Astrocyte (in vitro differentiated cells and primary cell): ENCODE measurements around the gene CPT1A. TPM values are rescaled to one million over a fixed set of nuclear protein-coding genes. Genes with fewer than 3 reads are reported as not detected.

Experiments used
- DNase-seq: peaks from one replicate; pipeline ENCODE4 v3.0.0-alpha.2; 2010; ENCODE audit warnings: low read depth
- FAIRE-seq: peaks from 2 replicates; lab custom pipeline; 2011; peaks lifted over from hg19 to GRCh38; lab: Jason Lieb, UNC
- H2AFZ ChIP-seq: 2 replicates; pipeline ENCODE4 v1.6.0; 2012; ENCODE audit warnings: low read depth, low read length, inconsistent platforms
- H3K27ac ChIP-seq: 2 replicates; pipeline ENCODE4 v1.5.1; 2011; ENCODE audit warnings: low read depth, low read length, inconsistent platforms
- H3K27me3 ChIP-seq: 2 replicates; pipeline ENCODE4 v1.6.0; 2011; ENCODE audit warnings: low read length, inconsistent platforms; ENCODE audit not compliant: insufficient read depth
- H3K36me3 ChIP-seq: 2 replicates; pipeline ENCODE4 v1.5.1; 2011; ENCODE audit warnings: low read length, inconsistent platforms; ENCODE audit not compliant: insufficient read depth
- H3K4me1 ChIP-seq: 2 replicates; pipeline ENCODE4 v1.5.1; 2011; ENCODE audit warnings: low read length, inconsistent platforms; ENCODE audit not compliant: insufficient read depth
- H3K4me2 ChIP-seq: 2 replicates; pipeline ENCODE4 v1.6.0; 2012; ENCODE audit warnings: low read length, inconsistent platforms
- H3K4me3 ChIP-seq: 2 replicates; pipeline ENCODE4 v1.5.1; 2011; ENCODE audit warnings: low read depth, mild to moderate bottlenecking, low read length, inconsistent platforms; ENCODE audit not compliant: insufficient read depth
- H3K79me2 ChIP-seq: 2 replicates; pipeline ENCODE4 v1.6.0; 2012; ENCODE audit warnings: mild to moderate bottlenecking, low read length, inconsistent platforms; ENCODE audit not compliant: insufficient read depth
- H3K9ac ChIP-seq: 2 replicates; pipeline ENCODE4 v1.6.0; 2012; ENCODE audit warnings: mild to moderate bottlenecking, low read length, inconsistent platforms
- H3K9me3 ChIP-seq: 2 replicates; pipeline ENCODE4 v1.5.1; 2012; ENCODE audit warnings: low read depth, mild to moderate bottlenecking, low read length, inconsistent platforms; ENCODE audit not compliant: insufficient read depth
- H4K20me1 ChIP-seq: 2 replicates; pipeline ENCODE4 v1.6.0; 2012; ENCODE audit warnings: low read length, inconsistent platforms; ENCODE audit not compliant: insufficient read depth
- H3K27ac Mint-ChIP-seq: one replicate; pipeline ENCODE4 v1.8.0; 2021; ENCODE audit warnings: mild to moderate bottlenecking, mixed read lengths; ENCODE audit not compliant: unreplicated experiment
- H3K27me3 Mint-ChIP-seq: one replicate; pipeline ENCODE4 v1.8.0; 2021; ENCODE audit warnings: low read depth, mixed read lengths; ENCODE audit not compliant: unreplicated experiment
- H3K36me3 Mint-ChIP-seq: one replicate; pipeline ENCODE4 v1.8.0; 2021; ENCODE audit warnings: low read depth, mixed read lengths; ENCODE audit not compliant: unreplicated experiment
- H3K4me1 Mint-ChIP-seq: one replicate; pipeline ENCODE4 v1.8.0; 2021; ENCODE audit warnings: low read depth, mixed read lengths; ENCODE audit not compliant: unreplicated experiment
- H3K4me3 Mint-ChIP-seq: one replicate; pipeline ENCODE4 v1.8.0; 2021; ENCODE audit warnings: mild to moderate bottlenecking, moderate library complexity, mixed read lengths; ENCODE audit not compliant: unreplicated experiment
- H3K9me3 Mint-ChIP-seq: one replicate; pipeline ENCODE4 v1.8.0; 2021; ENCODE audit warnings: mild to moderate bottlenecking, mixed read lengths; ENCODE audit not compliant: unreplicated experiment
- EZH2 ChIP-seq: IDR thresholded peaks from 2 replicates; pipeline ENCODE4 v1.6.1; 2012; ENCODE audit warnings: mild to moderate bottlenecking, low read length, inconsistent platforms; ENCODE audit not compliant: insufficient read depth
- total RNA-seq: library from RNA; stranded (reverse); gene quantifications from 2 replicates; pipeline ENCODE4 v1.2.1, GENCODE V29; 2021
- TF ChIP-seq, protein P1 (sequence below): IDR thresholded peaks from 2 replicates; pipeline ENCODE4 v1.5.1; 2011; ENCODE audit warnings: low read depth, mild to moderate bottlenecking, inconsistent platforms, low read length, moderate library complexity; ENCODE audit not compliant: insufficient read depth

Gene CPT1A
- total RNA-seq, 1 donor from 2014 or later = 2.3 TPM

DNA sequence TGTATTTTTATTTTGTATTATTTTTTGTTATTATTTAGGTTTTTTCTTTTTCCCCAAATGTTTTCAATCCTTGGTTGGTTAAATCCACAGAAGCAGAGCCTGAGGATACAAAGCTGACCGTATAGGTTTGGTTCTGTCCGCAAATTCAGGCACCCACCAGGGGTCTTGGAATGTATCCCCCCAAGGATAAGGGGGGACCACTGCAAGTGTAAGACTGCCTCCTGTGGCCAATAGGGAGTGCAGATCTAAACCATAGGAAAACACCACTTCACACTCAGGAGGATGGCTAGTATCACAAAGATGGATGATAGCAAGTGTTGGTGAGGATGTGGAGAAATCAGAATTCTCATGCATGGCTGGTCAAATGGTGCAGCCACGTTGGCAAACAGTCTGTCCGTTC lies 20.0 kb downstream of the CPT1A start:
- H3K9me3 ChIP-seq = no peaks in the 10 kb centered on the region
- DNase-seq (no peak), FAIRE-seq (no peak)
- H2AFZ ChIP-seq = no peak overlapping the region
- no peaks in the 10 kb centered on the region for H4K20me1 ChIP-seq
- no peak overlapping the region for H3K9ac ChIP-seq
- H3K4me1 ChIP-seq = no peaks in the 10 kb centered on the region
- H3K4me3 Mint-ChIP-seq = no peak overlapping the region
- H3K27me3 ChIP-seq = no peaks in the 10 kb centered on the region
- H3K36me3 ChIP-seq = no peaks in the 10 kb centered on the region
- no peak overlapping the region for H3K27ac ChIP-seq
- no peak overlapping the region for H3K27ac Mint-ChIP-seq
- no peak overlapping the region for H3K4me2 ChIP-seq
- no peak overlapping the region for H3K4me3 ChIP-seq
- no peak for TF ChIP-seq EZH2
- TF ChIP-seq, protein P1, sequence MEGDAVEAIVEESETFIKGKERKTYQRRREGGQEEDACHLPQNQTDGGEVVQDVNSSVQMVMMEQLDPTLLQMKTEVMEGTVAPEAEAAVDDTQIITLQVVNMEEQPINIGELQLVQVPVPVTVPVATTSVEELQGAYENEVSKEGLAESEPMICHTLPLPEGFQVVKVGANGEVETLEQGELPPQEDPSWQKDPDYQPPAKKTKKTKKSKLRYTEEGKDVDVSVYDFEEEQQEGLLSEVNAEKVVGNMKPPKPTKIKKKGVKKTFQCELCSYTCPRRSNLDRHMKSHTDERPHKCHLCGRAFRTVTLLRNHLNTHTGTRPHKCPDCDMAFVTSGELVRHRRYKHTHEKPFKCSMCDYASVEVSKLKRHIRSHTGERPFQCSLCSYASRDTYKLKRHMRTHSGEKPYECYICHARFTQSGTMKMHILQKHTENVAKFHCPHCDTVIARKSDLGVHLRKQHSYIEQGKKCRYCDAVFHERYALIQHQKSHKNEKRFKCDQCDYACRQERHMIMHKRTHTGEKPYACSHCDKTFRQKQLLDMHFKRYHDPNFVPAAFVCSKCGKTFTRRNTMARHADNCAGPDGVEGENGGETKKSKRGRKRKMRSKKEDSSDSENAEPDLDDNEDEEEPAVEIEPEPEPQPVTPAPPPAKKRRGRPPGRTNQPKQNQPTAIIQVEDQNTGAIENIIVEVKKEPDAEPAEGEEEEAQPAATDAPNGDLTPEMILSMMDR = no peak
- H3K79me2 ChIP-seq = no peaks in the 10 kb centered on the region
- H3K9me3 Mint-ChIP-seq = no peaks in the 10 kb centered on the region
- H3K27me3 Mint-ChIP-seq = peaks cover 12% of the 10 kb centered on the region
- no peaks in the 10 kb centered on the region for H3K4me1 Mint-ChIP-seq
- no peaks in the 10 kb centered on the region for H3K36me3 Mint-ChIP-seq

DNA sequence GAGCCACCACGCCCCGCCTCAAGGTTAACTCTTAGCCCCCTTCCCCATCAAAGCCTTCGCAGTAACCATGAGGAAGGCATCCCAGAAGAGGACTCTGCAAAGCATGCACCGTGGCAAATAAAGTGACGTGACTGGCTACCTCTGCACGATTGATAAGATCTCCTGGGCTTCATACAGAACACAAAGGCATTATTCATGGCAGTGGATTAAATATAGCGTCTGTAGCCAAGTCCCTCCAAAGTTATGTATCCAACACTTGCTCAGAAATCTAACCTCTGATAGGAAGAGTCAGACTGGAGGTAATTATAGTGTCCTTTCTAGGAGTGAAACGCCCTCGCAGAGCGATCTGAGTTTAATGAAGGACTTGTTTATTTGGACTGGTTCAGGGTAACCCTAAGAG lies 22.4 kb downstream of the CPT1A start:
- Mint-ChIP-seq H3K36me3 (no peaks in the 10 kb centered on the region), H3K27me3 (peaks cover 16% of the 10 kb centered on the region), H3K27ac (no peak overlapping the region), H3K4me1 (no peaks in the 10 kb centered on the region), H3K4me3 (no peak overlapping the region), H3K9me3 (no peaks in the 10 kb centered on the region)
- Histone ChIP-seq H3K36me3 (no peaks in the 10 kb centered on the region), H2AFZ (no peak overlapping the region), H3K9me3 (no peaks in the 10 kb centered on the region), H3K4me1 (no peaks in the 10 kb centered on the region), H3K27me3 (no peaks in the 10 kb centered on the region), H3K27ac (no peak overlapping the region), H3K4me3 (no peak overlapping the region), H4K20me1 (no peaks in the 10 kb centered on the region), H3K9ac (no peak overlapping the region), H3K4me2 (no peak overlapping the region), H3K79me2 (no peaks in the 10 kb centered on the region)
- DNase-seq (no peak), FAIRE-seq (no peak)
- TF ChIP-seq, protein P1 = no peak
- TF ChIP-seq EZH2 = no peak

DNA sequence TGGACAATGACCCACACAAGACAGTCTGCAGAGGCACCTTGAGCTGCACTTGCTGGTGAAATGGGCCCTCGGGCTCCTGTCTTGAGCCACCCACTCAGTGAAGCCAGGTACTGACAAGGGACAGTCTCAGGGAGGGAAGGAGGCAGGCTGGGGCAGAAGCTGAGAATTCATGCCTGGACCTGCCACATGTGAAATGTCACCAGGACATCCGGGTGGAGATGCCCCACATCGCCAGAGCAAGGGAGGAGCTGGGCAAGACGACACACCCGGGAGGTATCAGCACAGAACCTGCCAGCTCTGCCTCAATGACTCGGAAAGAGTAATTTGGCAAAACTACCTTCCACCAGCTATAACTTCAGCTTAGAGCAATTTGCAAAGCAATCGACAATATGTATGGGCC lies 23.5 kb downstream of the CPT1A start:
- H3K9me3 Mint-ChIP-seq = no peaks in the 10 kb centered on the region
- TF ChIP-seq EZH2 = no peak
- TF ChIP-seq, protein P1 = no peak
- H3K4me1 Mint-ChIP-seq = no peaks in the 10 kb centered on the region
- FAIRE-seq (no peak), DNase-seq (no peak)
- Histone ChIP-seq H3K4me2 (no peak overlapping the region), H2AFZ (no peak overlapping the region), H3K9me3 (no peaks in the 10 kb centered on the region), H3K27me3 (no peaks in the 10 kb centered on the region), H3K27ac (no peak overlapping the region), H3K79me2 (no peaks in the 10 kb centered on the region), H3K4me1 (no peaks in the 10 kb centered on the region), H4K20me1 (no peaks in the 10 kb centered on the region), H3K9ac (no peak overlapping the region), H3K4me3 (no peak overlapping the region), H3K36me3 (no peaks in the 10 kb centered on the region)
- no peaks in the 10 kb centered on the region for H3K36me3 Mint-ChIP-seq
- no peak overlapping the region for H3K27ac Mint-ChIP-seq
- no peak overlapping the region for H3K4me3 Mint-ChIP-seq
- H3K27me3 Mint-ChIP-seq = peaks cover 16% of the 10 kb centered on the region
